Measurements from ENCODE around the gene OCLN.
"Not testable (repeated sequence)": the region's sequence is repeated elsewhere in the genome, so short reads cannot be mapped to it uniquely, and the experiment has no call there.

The OCLN gene

DNA sequence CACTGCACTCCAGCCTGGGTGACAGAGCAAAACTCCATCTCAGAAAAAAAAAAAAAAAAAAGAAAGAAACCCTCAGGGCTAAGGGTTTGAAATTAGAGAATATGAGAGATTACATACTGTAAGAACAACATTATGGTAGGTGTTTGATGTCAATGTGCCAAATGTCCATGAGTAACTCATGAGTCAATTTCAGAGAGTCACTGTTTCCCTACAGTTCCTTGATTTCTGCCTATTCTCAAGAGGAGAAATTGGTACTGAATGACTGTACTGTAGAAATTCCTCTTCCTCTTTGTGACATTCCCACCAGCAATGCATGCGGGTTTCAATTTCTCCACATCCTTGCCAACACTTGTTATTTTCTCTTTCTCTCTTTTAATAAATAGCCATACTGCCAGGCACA, 42.5 kb upstream of the OCLN start:
- no peak for TF ChIP-seq EZH2 (IDR thresholded peaks at IDR 0.05; ENCODE audit: borderline replicate concordance, low read depth, low read length, severe bottlenecking)
- TF ChIP-seq, protein P1, sequence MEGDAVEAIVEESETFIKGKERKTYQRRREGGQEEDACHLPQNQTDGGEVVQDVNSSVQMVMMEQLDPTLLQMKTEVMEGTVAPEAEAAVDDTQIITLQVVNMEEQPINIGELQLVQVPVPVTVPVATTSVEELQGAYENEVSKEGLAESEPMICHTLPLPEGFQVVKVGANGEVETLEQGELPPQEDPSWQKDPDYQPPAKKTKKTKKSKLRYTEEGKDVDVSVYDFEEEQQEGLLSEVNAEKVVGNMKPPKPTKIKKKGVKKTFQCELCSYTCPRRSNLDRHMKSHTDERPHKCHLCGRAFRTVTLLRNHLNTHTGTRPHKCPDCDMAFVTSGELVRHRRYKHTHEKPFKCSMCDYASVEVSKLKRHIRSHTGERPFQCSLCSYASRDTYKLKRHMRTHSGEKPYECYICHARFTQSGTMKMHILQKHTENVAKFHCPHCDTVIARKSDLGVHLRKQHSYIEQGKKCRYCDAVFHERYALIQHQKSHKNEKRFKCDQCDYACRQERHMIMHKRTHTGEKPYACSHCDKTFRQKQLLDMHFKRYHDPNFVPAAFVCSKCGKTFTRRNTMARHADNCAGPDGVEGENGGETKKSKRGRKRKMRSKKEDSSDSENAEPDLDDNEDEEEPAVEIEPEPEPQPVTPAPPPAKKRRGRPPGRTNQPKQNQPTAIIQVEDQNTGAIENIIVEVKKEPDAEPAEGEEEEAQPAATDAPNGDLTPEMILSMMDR (IDR thresholded peaks at IDR 0.05; ENCODE audit: borderline replicate concordance, extremely low read depth, low read length, poor library complexity, severe bottlenecking): no peak

DNA sequence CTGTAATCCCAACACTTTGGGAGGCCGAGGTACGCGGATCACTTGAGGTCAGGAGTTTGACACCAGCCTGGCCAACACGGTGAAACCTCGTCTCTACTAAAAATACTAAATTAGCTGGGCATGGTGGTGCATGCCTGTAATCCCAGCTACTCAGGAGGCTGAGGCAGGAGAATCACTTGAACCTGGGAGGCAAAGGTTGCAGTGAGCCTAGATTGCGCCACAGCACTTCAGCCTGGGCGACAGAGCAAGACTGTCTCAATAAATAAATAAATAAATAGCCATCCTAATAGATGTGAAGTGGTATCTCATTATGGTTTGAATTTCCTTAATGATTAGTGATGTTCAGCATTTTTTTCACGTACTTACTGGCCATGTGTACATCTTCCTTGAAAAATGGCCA, 42.1 kb upstream of the OCLN start:
- not testable (repeated sequence) for H3K4me3 ChIP-seq (ENCODE audit: low read depth in 1 of 2, low read length in 2 of 2); H3K9me3 ChIP-seq (ENCODE audit: insufficient read depth, low read length, severe bottlenecking); H3K27me3 ChIP-seq (ENCODE audit: insufficient read depth, low read length, poor library complexity); H3K36me3 ChIP-seq (ENCODE audit: insufficient read depth, low read length); ATAC-seq (ENCODE audit: insufficient read depth, low read depth); H3K27ac ChIP-seq (ENCODE audit: low read length); H4K20me1 ChIP-seq (ENCODE audit: insufficient read depth, low read length); H3K9ac ChIP-seq (ENCODE audit: low read depth, low read length); H2AFZ ChIP-seq (ENCODE audit: low read depth, low read length); H3K4me2 ChIP-seq (ENCODE audit: insufficient read depth, low read length); DNase-seq; H3K4me1 ChIP-seq (ENCODE audit: insufficient read depth, low read length); H3K79me2 ChIP-seq (ENCODE audit: insufficient read depth, low read length)

More for the DNA sequence above, 42.5 kb upstream of the OCLN start:
- H3K4me1 ChIP-seq (ENCODE audit: insufficient read depth, low read length): no peaks in the 10 kb centered on the region
- DNase-seq: no peak
- ATAC-seq (ENCODE audit: insufficient read depth, low read depth): no peak
- no peaks in the 10 kb centered on the region for H3K36me3 ChIP-seq (ENCODE audit: insufficient read depth, low read length)
- no peak overlapping the region for H2AFZ ChIP-seq (ENCODE audit: low read depth, low read length)
- H3K9me3 ChIP-seq (ENCODE audit: insufficient read depth, low read length, severe bottlenecking): no peaks in the 10 kb centered on the region
- H3K4me2 ChIP-seq (ENCODE audit: insufficient read depth, low read length): no peak overlapping the region
- no peaks in the 10 kb centered on the region for H3K79me2 ChIP-seq (ENCODE audit: insufficient read depth, low read length)
- H3K9ac ChIP-seq (ENCODE audit: low read depth, low read length): no peak overlapping the region
- H4K20me1 ChIP-seq (ENCODE audit: insufficient read depth, low read length): no peaks in the 10 kb centered on the region
- no peak overlapping the region for H3K4me3 ChIP-seq (ENCODE audit: low read depth in 1 of 2, low read length in 2 of 2)
- no peak overlapping the region for H3K27ac ChIP-seq (ENCODE audit: low read length)
- no peaks in the 10 kb centered on the region for H3K27me3 ChIP-seq (ENCODE audit: insufficient read depth, low read length, poor library complexity)

DNA sequence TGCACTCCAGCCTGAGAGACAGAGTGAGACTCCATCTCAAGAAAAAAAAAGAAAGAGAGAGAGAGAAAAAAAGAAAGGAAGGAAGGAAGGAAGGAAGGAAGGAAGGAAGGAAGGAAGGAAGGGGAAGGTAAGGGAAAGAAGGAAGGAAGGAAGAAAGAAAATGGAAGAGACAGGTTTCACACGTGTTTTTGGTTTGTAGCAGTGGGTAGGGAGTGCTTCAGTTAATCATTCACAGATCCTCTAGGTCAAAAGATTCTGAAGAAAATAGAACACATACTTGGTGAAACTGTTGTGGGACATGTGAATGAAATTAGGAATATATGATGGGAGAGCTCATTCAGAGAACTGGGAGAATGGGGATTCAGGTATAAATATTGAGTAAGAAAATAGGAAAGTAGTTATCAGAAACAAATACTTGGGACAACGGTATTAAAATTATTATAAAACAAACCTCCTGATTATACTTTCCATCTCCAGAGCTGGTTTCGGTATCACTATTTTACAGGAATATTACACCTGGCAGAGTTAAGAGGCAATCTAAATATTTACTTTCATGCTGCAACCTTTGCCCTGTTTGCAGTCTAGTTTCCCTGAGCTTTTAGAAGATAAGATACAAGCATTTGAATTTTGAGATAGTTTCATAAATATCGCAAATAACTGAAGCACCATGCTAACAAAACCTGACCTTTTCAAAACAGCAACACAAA, 40.5 kb upstream of the OCLN start:
- no peaks in the 10 kb centered on the region for H3K27me3 ChIP-seq (ENCODE audit: insufficient read depth, low read length, poor library complexity)
- no peak overlapping the region for H3K4me3 ChIP-seq (ENCODE audit: low read depth in 1 of 2, low read length in 2 of 2)
- TF ChIP-seq EZH2 (IDR thresholded peaks at IDR 0.05; ENCODE audit: borderline replicate concordance, low read depth, low read length, severe bottlenecking): no peak
- TF ChIP-seq, protein P1 (IDR thresholded peaks at IDR 0.05; ENCODE audit: borderline replicate concordance, extremely low read depth, low read length, poor library complexity, severe bottlenecking): no peak
- H3K79me2 ChIP-seq (ENCODE audit: insufficient read depth, low read length): no peaks in the 10 kb centered on the region
- H3K9ac ChIP-seq (ENCODE audit: low read depth, low read length): no peak overlapping the region
- H3K27ac ChIP-seq (ENCODE audit: low read length): no peak overlapping the region
- H3K4me1 ChIP-seq (ENCODE audit: insufficient read depth, low read length): no peaks in the 10 kb centered on the region
- no peaks in the 10 kb centered on the region for H3K36me3 ChIP-seq (ENCODE audit: insufficient read depth, low read length)
- no peaks in the 10 kb centered on the region for H3K9me3 ChIP-seq (ENCODE audit: insufficient read depth, low read length, severe bottlenecking)
- H4K20me1 ChIP-seq (ENCODE audit: insufficient read depth, low read length): no peaks in the 10 kb centered on the region
- no peak overlapping the region for H3K4me2 ChIP-seq (ENCODE audit: insufficient read depth, low read length)
- ATAC-seq (ENCODE audit: insufficient read depth, low read depth) (no peak), DNase-seq (no peak)
- no peak overlapping the region for H2AFZ ChIP-seq (ENCODE audit: low read depth, low read length)

DNA sequence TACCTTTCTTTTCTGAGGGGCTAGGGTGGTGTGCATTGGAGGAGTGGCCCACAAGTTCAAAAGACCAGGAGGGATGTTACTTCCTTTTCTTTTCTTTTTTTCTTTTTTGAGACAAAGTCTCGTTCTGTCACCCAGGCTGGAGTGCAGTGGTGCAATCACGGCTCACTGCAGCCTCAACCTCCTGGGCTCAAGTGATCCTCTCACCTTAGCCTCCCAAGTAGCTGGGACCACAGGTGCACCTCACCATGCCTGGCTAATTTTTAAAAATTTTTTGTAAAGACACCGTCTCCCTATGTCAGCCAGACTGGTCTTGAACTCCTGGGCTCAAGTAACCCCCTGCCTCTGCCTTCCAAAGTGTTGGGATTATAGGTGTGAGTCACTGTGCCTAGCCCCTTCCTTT, 39.1 kb upstream of the OCLN start:
- H3K27ac ChIP-seq (ENCODE audit: low read length); DNase-seq; H3K4me2 ChIP-seq (ENCODE audit: insufficient read depth, low read length); H3K4me3 ChIP-seq (ENCODE audit: low read depth in 1 of 2, low read length in 2 of 2); H3K36me3 ChIP-seq (ENCODE audit: insufficient read depth, low read length); ATAC-seq (ENCODE audit: insufficient read depth, low read depth); H3K9ac ChIP-seq (ENCODE audit: low read depth, low read length); H4K20me1 ChIP-seq (ENCODE audit: insufficient read depth, low read length); H3K9me3 ChIP-seq (ENCODE audit: insufficient read depth, low read length, severe bottlenecking); H3K27me3 ChIP-seq (ENCODE audit: insufficient read depth, low read length, poor library complexity); H3K4me1 ChIP-seq (ENCODE audit: insufficient read depth, low read length); H3K79me2 ChIP-seq (ENCODE audit: insufficient read depth, low read length); H2AFZ ChIP-seq (ENCODE audit: low read depth, low read length): not testable (repeated sequence)

Data from DND-41 (cell line).